ENCODE measurements around the gene GHRL.

GHRL gene

DNA sequence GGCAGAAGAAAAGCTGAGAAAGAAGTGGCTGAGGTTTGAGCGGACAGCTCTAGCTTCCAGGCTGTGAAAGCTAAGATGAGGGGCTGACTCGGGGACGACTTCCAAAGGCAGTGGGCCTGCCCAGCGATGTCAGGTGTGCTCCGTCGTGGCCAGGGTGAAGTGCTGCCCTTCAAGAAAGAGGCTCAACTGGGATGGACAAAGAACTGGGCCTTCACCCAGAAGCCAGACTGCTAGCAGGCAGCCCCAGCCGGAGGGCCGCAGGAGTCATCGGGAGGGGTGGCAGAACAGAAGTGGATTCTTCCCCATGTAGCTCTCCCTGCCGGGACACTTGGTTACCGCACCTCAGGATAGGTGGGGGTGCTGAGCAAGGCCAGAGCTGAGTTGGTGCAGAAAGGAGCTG, 41.3 kb upstream of the GHRL start:
- Histone ChIP-seq H3K27ac (replicated peaks; ENCODE audit: low read length) (no peak overlapping the region), H2BK12ac (ENCODE audit: low read length) (no peak overlapping the region), H3K4me3 (ENCODE audit: low read length in 2 of 2) (no peak overlapping the region), H3K9ac (ENCODE audit: low read depth, low read length, poor library complexity) (no peak overlapping the region), H2AK5ac (ENCODE audit: low read depth, low read length) (no peak overlapping the region), H3K4ac (ENCODE audit: low read length) (no peak overlapping the region), H3K27me3 (ENCODE audit: control insufficient read depth in 3 of 3, insufficient read depth in 3 of 3, low read depth in 1 of 3, low read length in 3 of 3) (peaks cover 0 to 60% (median 0%) of the 10 kb centered on the region in 3 experiments), H2BK15ac (ENCODE audit: low read length) (no peak overlapping the region), H2AFZ (ENCODE audit: low read length) (no peak overlapping the region), H3K14ac (ENCODE audit: low read length) (no peak overlapping the region), H3K4me1 (ENCODE audit: control insufficient read depth in 2 of 2, insufficient read depth in 1 of 2, low read depth in 1 of 2, low read length in 2 of 2) (peaks cover 4 to 6% of the 10 kb centered on the region in 2 donors), H2BK5ac (ENCODE audit: low read length) (no peak overlapping the region), H3K23ac (ENCODE audit: low read depth, low read length, poor library complexity) (no peak overlapping the region), H3K36me3 (replicated peaks in 1 of 2; ENCODE audit: control insufficient read depth in 2 of 2, insufficient read depth in 2 of 2, low read length in 2 of 2) (no peaks in the 10 kb centered on the region), H3K4me2 (ENCODE audit: insufficient read depth, low read length, poor library complexity, severe bottlenecking) (no peak overlapping the region), H3K9me3 (replicated peaks in 1 of 2; ENCODE audit: control insufficient read depth in 2 of 2, insufficient read depth in 1 of 2, low read depth in 1 of 2, low read length in 2 of 2) (no peaks in the 10 kb centered on the region), H4K8ac (ENCODE audit: low read depth, low read length) (no peak overlapping the region), H4K91ac (ENCODE audit: low read depth, low read length, poor library complexity) (no peak overlapping the region), H3K79me1 (ENCODE audit: low read depth, low read length) (no peaks in the 10 kb centered on the region), H2BK120ac (ENCODE audit: low read depth, low read length) (no peak overlapping the region), H3K18ac (ENCODE audit: low read length) (no peak overlapping the region)
- DNase-seq (ENCODE audit: low spot score): no peak
- WGBS, 2 donors (ENCODE audit: extremely low coverage in 2 of 2, insufficient read length in 2 of 2, insufficient replicate concordance in 1 of 2): no CpG with 5 or more reads among the region's 11 CpGs

DNA sequence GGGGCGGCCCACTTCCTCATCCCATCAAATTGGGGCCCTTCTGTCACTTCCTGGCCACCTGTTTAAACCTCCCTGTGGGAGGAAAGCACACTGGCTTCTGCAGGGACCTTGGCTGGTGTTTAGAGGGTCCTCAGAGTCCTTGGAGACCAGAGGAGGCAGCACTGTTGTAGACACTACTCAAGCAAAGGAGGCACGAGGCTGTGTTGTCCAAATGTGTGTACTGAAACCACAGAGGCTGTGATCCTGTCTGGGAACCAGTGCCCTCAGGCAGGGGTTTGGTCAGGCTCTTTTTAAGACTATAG, 40.6 kb upstream of the GHRL start:
- WGBS, 2 donors (ENCODE audit: extremely low coverage in 2 of 2, insufficient read length in 2 of 2, insufficient replicate concordance in 1 of 2): no CpG with 5 or more reads among the region's 2 CpGs
- Histone ChIP-seq H3K4ac (ENCODE audit: low read length) (no peak overlapping the region), H3K4me2 (ENCODE audit: insufficient read depth, low read length, poor library complexity, severe bottlenecking) (no peak overlapping the region), H2AFZ (ENCODE audit: low read length) (no peak overlapping the region), H3K4me1 (ENCODE audit: control insufficient read depth in 2 of 2, insufficient read depth in 1 of 2, low read depth in 1 of 2, low read length in 2 of 2) (peaks cover 2 to 4% of the 10 kb centered on the region in 2 donors), H3K9me3 (replicated peaks in 1 of 2; ENCODE audit: control insufficient read depth in 2 of 2, insufficient read depth in 1 of 2, low read depth in 1 of 2, low read length in 2 of 2) (no peaks in the 10 kb centered on the region), H2BK120ac (ENCODE audit: low read depth, low read length) (no peak overlapping the region), H3K27me3 (ENCODE audit: control insufficient read depth in 3 of 3, insufficient read depth in 3 of 3, low read depth in 1 of 3, low read length in 3 of 3) (peaks cover 0 to 65% (median 0%) of the 10 kb centered on the region in 3 experiments), H4K8ac (ENCODE audit: low read depth, low read length) (no peak overlapping the region), H3K9ac (ENCODE audit: low read depth, low read length, poor library complexity) (no peak overlapping the region), H4K91ac (ENCODE audit: low read depth, low read length, poor library complexity) (no peak overlapping the region), H3K18ac (ENCODE audit: low read length) (no peak overlapping the region), H3K36me3 (replicated peaks in 1 of 2; ENCODE audit: control insufficient read depth in 2 of 2, insufficient read depth in 2 of 2, low read length in 2 of 2) (no peaks in the 10 kb centered on the region), H2BK12ac (ENCODE audit: low read length) (no peak overlapping the region), H2AK5ac (ENCODE audit: low read depth, low read length) (no peak overlapping the region), H3K79me1 (ENCODE audit: low read depth, low read length) (no peaks in the 10 kb centered on the region), H2BK5ac (ENCODE audit: low read length) (no peak overlapping the region), H3K23ac (ENCODE audit: low read depth, low read length, poor library complexity) (no peak overlapping the region), H3K14ac (ENCODE audit: low read length) (no peak overlapping the region), H2BK15ac (ENCODE audit: low read length) (no peak overlapping the region), H3K4me3 (ENCODE audit: low read length in 2 of 2) (no peak overlapping the region), H3K27ac (replicated peaks; ENCODE audit: low read length) (no peak overlapping the region)
- DNase-seq (ENCODE audit: low spot score): no peak

DNA sequence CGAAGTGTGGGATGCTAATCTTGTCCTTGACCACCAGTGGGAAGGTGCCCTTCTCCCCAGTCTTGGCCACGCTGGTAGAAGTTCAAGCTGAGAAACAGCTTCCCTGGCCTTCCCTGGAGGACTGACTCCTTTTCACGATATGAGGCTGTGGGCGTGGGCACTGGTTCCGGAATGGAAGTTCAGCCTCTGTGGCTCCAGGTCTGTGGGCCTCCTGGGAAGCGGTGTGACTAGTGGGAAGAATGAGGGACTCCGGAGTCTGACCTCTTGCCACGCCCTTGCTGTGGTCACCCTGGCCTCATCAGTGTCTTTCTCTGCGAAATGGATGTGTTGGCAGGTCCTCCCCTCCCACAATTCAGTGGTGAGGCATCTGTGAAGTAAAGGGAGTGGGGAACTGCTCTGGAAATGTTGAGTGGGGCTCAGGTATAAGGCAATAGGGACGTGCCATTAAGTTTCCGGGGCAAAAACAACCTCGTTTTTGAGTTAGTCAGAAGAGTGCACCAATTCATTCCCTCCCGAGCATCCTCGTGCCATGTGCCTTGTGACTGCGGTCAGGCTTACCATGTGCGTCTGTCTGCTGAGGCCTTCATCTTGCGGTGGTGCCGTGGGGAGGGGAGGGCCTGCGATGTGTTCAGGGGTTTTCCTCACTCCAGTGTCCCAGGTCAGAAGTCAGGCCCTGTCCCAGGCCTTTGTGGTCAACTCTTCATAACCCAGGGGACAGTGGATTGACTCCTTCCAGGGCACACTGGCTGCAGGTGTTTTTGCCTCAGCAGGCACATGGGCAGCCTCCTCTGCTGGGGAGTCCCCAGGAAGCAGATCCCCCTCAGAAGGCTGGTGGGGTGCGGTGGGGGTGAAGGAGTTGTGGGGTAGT, 40.0 kb upstream of the GHRL start:
- no peak overlapping the region for H2BK120ac ChIP-seq (ENCODE audit: low read depth, low read length)
- no peak overlapping the region for H3K9ac ChIP-seq (ENCODE audit: low read depth, low read length, poor library complexity)
- H3K23ac ChIP-seq (ENCODE audit: low read depth, low read length, poor library complexity): peak overlapping the region; percentile 9
- no peak overlapping the region for H3K27ac ChIP-seq (replicated peaks; ENCODE audit: low read length)
- no peak overlapping the region for H4K8ac ChIP-seq (ENCODE audit: low read depth, low read length)
- H3K4me1 ChIP-seq (ENCODE audit: control insufficient read depth in 2 of 2, insufficient read depth in 1 of 2, low read depth in 1 of 2, low read length in 2 of 2): peaks cover 0 to 4% of the 10 kb centered on the region in 2 donors
- no peak for DNase-seq (ENCODE audit: low spot score)
- no peaks in the 10 kb centered on the region for H3K9me3 ChIP-seq (replicated peaks in 1 of 2; ENCODE audit: control insufficient read depth in 2 of 2, insufficient read depth in 1 of 2, low read depth in 1 of 2, low read length in 2 of 2)
- no peak overlapping the region for H3K4me2 ChIP-seq (ENCODE audit: insufficient read depth, low read length, poor library complexity, severe bottlenecking)
- WGBS, 2 donors (ENCODE audit: extremely low coverage in 2 of 2, insufficient read length in 2 of 2, insufficient replicate concordance in 1 of 2): no CpG with 5 or more reads among the region's 20 CpGs
- no peaks in the 10 kb centered on the region for H3K79me1 ChIP-seq (ENCODE audit: low read depth, low read length)
- H3K4ac ChIP-seq (ENCODE audit: low read length): no peak overlapping the region
- H3K36me3 ChIP-seq (replicated peaks in 1 of 2; ENCODE audit: control insufficient read depth in 2 of 2, insufficient read depth in 2 of 2, low read length in 2 of 2): no peaks in the 10 kb centered on the region
- H2BK15ac ChIP-seq (ENCODE audit: low read length): no peak overlapping the region
- H3K27me3 ChIP-seq (ENCODE audit: control insufficient read depth in 3 of 3, insufficient read depth in 3 of 3, low read depth in 1 of 3, low read length in 3 of 3): peaks cover 0 to 71% (median under 1%) of the 10 kb centered on the region in 3 experiments
- no peak overlapping the region for H3K14ac ChIP-seq (ENCODE audit: low read length)
- H3K4me3 ChIP-seq (ENCODE audit: low read length in 2 of 2): no peak overlapping the region
- no peak overlapping the region for H2AK5ac ChIP-seq (ENCODE audit: low read depth, low read length)
- no peak overlapping the region for H3K18ac ChIP-seq (ENCODE audit: low read length)
- H2BK5ac ChIP-seq (ENCODE audit: low read length): no peak overlapping the region
- no peak overlapping the region for H2BK12ac ChIP-seq (ENCODE audit: low read length)
- H2AFZ ChIP-seq (ENCODE audit: low read length): no peak overlapping the region
- H4K91ac ChIP-seq (ENCODE audit: low read depth, low read length, poor library complexity): no peak overlapping the region

DNA sequence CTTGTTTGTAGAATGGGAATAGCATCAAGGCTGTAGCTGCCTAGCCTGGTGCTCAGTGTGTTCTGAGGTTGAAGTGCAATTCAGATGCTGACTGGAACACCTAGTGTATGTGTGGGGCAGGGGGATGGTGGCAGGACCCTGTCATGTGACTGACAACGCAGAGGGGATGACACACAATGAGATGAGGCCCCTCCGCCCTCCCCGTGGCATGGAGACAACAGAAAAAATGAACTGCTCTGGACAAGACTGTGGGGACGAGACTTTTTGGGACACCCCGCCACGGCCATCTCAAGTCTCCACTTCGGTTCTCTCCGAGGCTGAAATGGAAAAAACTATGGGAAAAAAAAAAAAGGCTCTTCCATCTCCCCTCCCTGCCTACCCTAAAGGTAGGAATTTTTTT, 38.6 kb upstream of the GHRL start:
- WGBS, 2 donors (ENCODE audit: extremely low coverage in 2 of 2, insufficient read length in 2 of 2, insufficient replicate concordance in 1 of 2): no CpG with 5 or more reads among the region's 8 CpGs
- H2BK5ac ChIP-seq (ENCODE audit: low read length): no peak overlapping the region
- H3K27ac ChIP-seq (replicated peaks; ENCODE audit: low read length): no peak overlapping the region
- H3K27me3 ChIP-seq (ENCODE audit: control insufficient read depth in 3 of 3, insufficient read depth in 3 of 3, low read depth in 1 of 3, low read length in 3 of 3): peaks cover 0 to 84% (median 2%) of the 10 kb centered on the region in 3 experiments
- H2AK5ac ChIP-seq (ENCODE audit: low read depth, low read length): no peak overlapping the region
- no peak overlapping the region for H4K91ac ChIP-seq (ENCODE audit: low read depth, low read length, poor library complexity)
- no peaks in the 10 kb centered on the region for H3K9me3 ChIP-seq (replicated peaks in 1 of 2; ENCODE audit: control insufficient read depth in 2 of 2, insufficient read depth in 1 of 2, low read depth in 1 of 2, low read length in 2 of 2)
- H3K4me1 ChIP-seq (ENCODE audit: control insufficient read depth in 2 of 2, insufficient read depth in 1 of 2, low read depth in 1 of 2, low read length in 2 of 2): peaks cover 0 to 4% of the 10 kb centered on the region in 2 donors
- no peak overlapping the region for H4K8ac ChIP-seq (ENCODE audit: low read depth, low read length)
- H3K4me3 ChIP-seq (ENCODE audit: low read length in 2 of 2): no peak overlapping the region
- no peak overlapping the region for H3K18ac ChIP-seq (ENCODE audit: low read length)
- H2BK120ac ChIP-seq (ENCODE audit: low read depth, low read length): no peak overlapping the region
- no peak overlapping the region for H3K4ac ChIP-seq (ENCODE audit: low read length)
- no peak overlapping the region for H3K23ac ChIP-seq (ENCODE audit: low read depth, low read length, poor library complexity)
- H3K79me1 ChIP-seq (ENCODE audit: low read depth, low read length): no peaks in the 10 kb centered on the region
- H3K36me3 ChIP-seq (replicated peaks in 1 of 2; ENCODE audit: control insufficient read depth in 2 of 2, insufficient read depth in 2 of 2, low read length in 2 of 2): no peaks in the 10 kb centered on the region
- H3K9ac ChIP-seq (ENCODE audit: low read depth, low read length, poor library complexity): no peak overlapping the region
- no peak overlapping the region for H2BK12ac ChIP-seq (ENCODE audit: low read length)
- no peak for DNase-seq (ENCODE audit: low spot score)
- no peak overlapping the region for H3K4me2 ChIP-seq (ENCODE audit: insufficient read depth, low read length, poor library complexity, severe bottlenecking)
- H2BK15ac ChIP-seq (ENCODE audit: low read length): no peak overlapping the region
- no peak overlapping the region for H2AFZ ChIP-seq (ENCODE audit: low read length)
- no peak overlapping the region for H3K14ac ChIP-seq (ENCODE audit: low read length)

Measured in neuronal stem cell (in vitro differentiated cells).